Suppressor macrophage treated with lipopolysaccharide for 4 hours (primary cell): ENCODE results near the gene BANK1.

Source experiments
- DNase-seq: peaks from one replicate; pipeline ENCODE4 v3.0.0-alpha.2; 2020

Gene BANK1

GRCh38 chr4:101818362-101818761 lies 27.8 kb downstream of the BANK1 start:
- no peak for DNase-seq

- no peak for DNase-seq
Measured at GRCh38 chr4:101823864-101824263, 33.3 kb downstream of the BANK1 start.

- no peak for DNase-seq
Measured at GRCh38 chr4:101824500-101824899, 34.0 kb downstream of the BANK1 start.

GRCh38 chr4:101825953-101826352 lies 35.4 kb downstream of the BANK1 start:
- no peak for DNase-seq

- DNase-seq: no peak
Measured at GRCh38 chr4:101831816-101832215, 41.3 kb downstream of the BANK1 start.

GRCh38 chr4:101833480-101833879 lies 43.0 kb downstream of the BANK1 start:
- peak; percentile 81 for DNase-seq

- DNase-seq: peak; percentile 85
Measured at GRCh38 chr4:101835121-101835904, 44.8 kb downstream of the BANK1 start.

GRCh38 chr4:101843054-101843453 lies 52.5 kb downstream of the BANK1 start:
- DNase-seq: no peak

- no peak for DNase-seq
Measured at GRCh38 chr4:101846550-101846949, 56.0 kb downstream of the BANK1 start.

GRCh38 chr4:101850698-101851097 lies 60.2 kb downstream of the BANK1 start:
- no peak for DNase-seq

GRCh38 chr4:101851672-101852071 lies 61.1 kb downstream of the BANK1 start:
- DNase-seq: no peak

GRCh38 chr4:101853028-101853427 lies 62.5 kb downstream of the BANK1 start:
- DNase-seq: no peak

- no peak for DNase-seq
Measured at GRCh38 chr4:101853691-101854090, 63.2 kb downstream of the BANK1 start.

GRCh38 chr4:101855239-101855638 lies 64.7 kb downstream of the BANK1 start:
- no peak for DNase-seq

GRCh38 chr4:101856149-101856548 lies 65.6 kb downstream of the BANK1 start:
- no peak for DNase-seq

GRCh38 chr4:101857176-101857575 lies 66.6 kb downstream of the BANK1 start:
- DNase-seq: no peak

- DNase-seq: no peak
Measured at GRCh38 chr4:101858641-101859040, 68.1 kb downstream of the BANK1 start.

GRCh38 chr4:101862595-101862994 lies 72.1 kb downstream of the BANK1 start:
- DNase-seq: no peak

GRCh38 chr4:101864660-101865059 lies 74.1 kb downstream of the BANK1 start:
- no peak for DNase-seq

- DNase-seq: no peak
Measured at GRCh38 chr4:101865501-101866062, 75.1 kb downstream of the BANK1 start.

GRCh38 chr4:101870874-101871273 lies 80.3 kb downstream of the BANK1 start:
- DNase-seq: no peak

- DNase-seq: no peak
Measured at GRCh38 chr4:101871962-101872676, 81.6 kb downstream of the BANK1 start.

- DNase-seq: no peak
Measured at GRCh38 chr4:101885574-101885973, 95.0 kb downstream of the BANK1 start.

- no peak for DNase-seq
Measured at GRCh38 chr4:101886826-101887225, 96.3 kb downstream of the BANK1 start.
